GM19452 (cell line): ENCODE results near the gene GPATCH2L.

Experiments used
- ATAC-seq: cut with Tn5 transposase; IDR thresholded peaks from one replicate; pipeline ENCODE4 v1.9.1; 2021; ENCODE audit not compliant: unreplicated experiment

GPATCH2L gene

GRCh38 chr14:76252471-76252870 is 100.7 kb downstream of the GPATCH2L start:
- no peak for ATAC-seq

- no peak for ATAC-seq
Observed at GRCh38 chr14:76253111-76253510, 101.4 kb downstream of the GPATCH2L start.

- no peak for ATAC-seq
Observed at GRCh38 chr14:76256545-76256944, 104.8 kb downstream of the GPATCH2L start.

- no peak for ATAC-seq
Observed at GRCh38 chr14:76257111-76257803, 105.5 kb downstream of the GPATCH2L start.

GRCh38 chr14:76257842-76258397 is 106.2 kb downstream of the GPATCH2L start:
- no peak for ATAC-seq

GRCh38 chr14:76259029-76259735 is 107.5 kb downstream of the GPATCH2L start:
- no peak for ATAC-seq

GRCh38 chr14:76260749-76261148 is 109.0 kb downstream of the GPATCH2L start:
- ATAC-seq = no peak

GRCh38 chr14:76261371-76261811 is 109.7 kb downstream of the GPATCH2L start:
- ATAC-seq = no peak

GRCh38 chr14:76262641-76263040 is 110.9 kb downstream of the GPATCH2L start:
- ATAC-seq = no peak
